Spleen (tissue), 7 donors: ENCODE data around the gene SP110.

ENCODE experiments used
- POLR2AphosphoS5 ChIP-seq, 3 donors: sonication (generic); formaldehyde crosslinking; IDR thresholded peaks; one replicate each; pipeline ENCODE4 v1.5.1; 2017; ENCODE audit warnings: antibody characterized with exemption in 3 of 3
- TF ChIP-seq, protein P1 (sequence below), 11 experiments: fragments of 200-600 bp in 7 of 11; fragments of 450-650 bp in 4 of 11; sonication (generic) in 4 of 11; IDR thresholded peaks in 8 of 11; conservative IDR thresholded peaks in 3 of 11; 1 replicate in 7 of 11; 2 replicates in 4 of 11; pipeline versions ENCODE4 v1.4.0 to v1.8.0; 2016 to 2021; ENCODE audit warnings: antibody characterized with exemption in 11 of 11, inconsistent platforms in 4 of 11, mild to moderate bottlenecking in 1 of 11
- donor health status: DM: no; HTN: no; CAD: no; lungs with moderate emphysema.
- donor health status: DM: no; HTN: no; CAD: no.
- donor health status: DM: no; HTN: no; CAD: no.

DNA sequence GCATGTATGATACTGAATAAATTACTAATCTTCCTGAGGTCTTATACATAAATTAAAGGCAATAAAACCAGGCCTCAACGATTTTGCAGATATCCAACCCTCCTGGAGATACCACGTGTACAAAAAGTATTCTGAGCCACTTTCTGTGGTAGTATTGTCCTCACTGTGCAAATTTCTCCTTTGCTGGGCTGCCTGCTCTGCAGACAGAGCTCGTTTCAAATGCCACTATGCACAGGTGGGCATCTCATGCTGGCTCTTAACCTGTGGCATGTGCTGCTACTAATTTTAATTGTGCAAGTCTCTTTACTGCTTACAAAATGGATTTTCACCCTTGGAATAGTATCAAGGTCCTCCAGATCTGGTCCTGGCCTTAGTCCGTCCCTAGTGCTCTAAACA, 84.7 kb downstream of the SP110 start:
- TF ChIP-seq, protein P1, sequence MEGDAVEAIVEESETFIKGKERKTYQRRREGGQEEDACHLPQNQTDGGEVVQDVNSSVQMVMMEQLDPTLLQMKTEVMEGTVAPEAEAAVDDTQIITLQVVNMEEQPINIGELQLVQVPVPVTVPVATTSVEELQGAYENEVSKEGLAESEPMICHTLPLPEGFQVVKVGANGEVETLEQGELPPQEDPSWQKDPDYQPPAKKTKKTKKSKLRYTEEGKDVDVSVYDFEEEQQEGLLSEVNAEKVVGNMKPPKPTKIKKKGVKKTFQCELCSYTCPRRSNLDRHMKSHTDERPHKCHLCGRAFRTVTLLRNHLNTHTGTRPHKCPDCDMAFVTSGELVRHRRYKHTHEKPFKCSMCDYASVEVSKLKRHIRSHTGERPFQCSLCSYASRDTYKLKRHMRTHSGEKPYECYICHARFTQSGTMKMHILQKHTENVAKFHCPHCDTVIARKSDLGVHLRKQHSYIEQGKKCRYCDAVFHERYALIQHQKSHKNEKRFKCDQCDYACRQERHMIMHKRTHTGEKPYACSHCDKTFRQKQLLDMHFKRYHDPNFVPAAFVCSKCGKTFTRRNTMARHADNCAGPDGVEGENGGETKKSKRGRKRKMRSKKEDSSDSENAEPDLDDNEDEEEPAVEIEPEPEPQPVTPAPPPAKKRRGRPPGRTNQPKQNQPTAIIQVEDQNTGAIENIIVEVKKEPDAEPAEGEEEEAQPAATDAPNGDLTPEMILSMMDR (IDR thresholded peaks at IDR 0.05 in 8 of 11, conservative IDR thresholded peaks at IDR 0.05 in 3 of 11), result no peak
- no peak for TF ChIP-seq POLR2AphosphoS5 (IDR thresholded peaks at IDR 0.05)
